Endometrial microvascular endothelial cells (primary cell): ENCODE data around the gene C2CD4A. TPM values are rescaled to one million over a fixed set of nuclear protein-coding genes. Genes with fewer than 3 reads are reported as not detected.

Source experiments
- in situ Hi-C: cut with HindIII; loops from 2 replicates; pipeline ENCODE4 v1.10.0; 2017; ENCODE audit warnings: low sequenced_read_pairs, low pct_unique_long_range_greater_than_20kb; ENCODE audit errors: inconsistent ontology term
- total RNA-seq: library from RNA; depleted of rRNA; stranded (reverse); fragments of >200 nt; gene quantifications from one replicate; pipeline ENCODE4 v1.2.3, GENCODE V29; 2015; ENCODE audit errors: inconsistent ontology term

The C2CD4A gene
- total RNA-seq, 1 donor from 2014 or later: not detected

DNA sequence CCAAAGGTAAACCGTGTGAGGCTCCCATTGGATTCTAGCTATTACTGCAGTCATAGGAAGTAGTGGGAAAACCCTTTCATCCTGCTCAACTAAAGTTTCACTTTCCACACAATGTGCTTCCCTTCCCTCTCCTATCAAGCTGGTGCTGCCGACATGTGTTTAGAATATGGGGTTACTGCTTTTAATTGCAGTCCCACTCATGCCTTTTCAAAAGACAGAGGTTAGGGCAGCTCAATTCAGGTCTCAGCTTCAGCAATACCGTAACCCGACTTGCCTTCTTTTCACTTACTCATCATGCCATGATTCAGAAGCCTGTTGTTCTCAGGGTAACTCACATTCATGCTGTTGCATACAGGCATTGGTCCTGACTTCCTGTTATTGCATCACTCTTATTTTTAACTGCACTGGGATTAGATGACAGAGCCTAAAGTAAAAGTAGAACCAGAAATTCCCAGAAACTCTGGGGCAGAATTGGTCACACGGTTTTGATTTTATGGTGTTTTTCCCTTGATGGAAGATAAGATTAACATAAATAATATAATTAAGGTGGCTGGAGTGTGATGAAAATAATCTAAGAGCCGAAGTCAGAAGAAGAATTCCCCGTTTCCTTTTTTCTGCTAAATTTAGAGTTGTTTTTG, 52.6 kb downstream of the C2CD4A start:
- in situ Hi-C loops: no loop called here

- in situ Hi-C loops: no loop called here
Measured at GRCh38 chr15:62119874-62120273, 53.1 kb downstream of the C2CD4A start.

Other genes with a start within 250 kb of the C2CD4A start
- gene VPS13C, start 6.5 kb upstream of the C2CD4A start, total RNA-seq: 41.4 TPM
- 26.4 TPM for gene C2CD4B, start 98.3 kb downstream of the C2CD4A start, total RNA-seq